HG03354 (cell line): Measurements from ENCODE around the gene PON2.
A peak's percentile ranks its signal among the peaks of the same experiment; 100 is the strongest.

ENCODE experiments used
- ATAC-seq: cut with Tn5 transposase; IDR thresholded peaks from one replicate; pipeline ENCODE4 v1.9.1; 2021; ENCODE audit warnings: mild to moderate bottlenecking; ENCODE audit not compliant: unreplicated experiment, poor library complexity, severe bottlenecking

Gene PON2

GRCh38 chr7:95454438-95455045 lies 19.7 kb upstream of the PON2 start:
- ATAC-seq: peak; percentile 78

GRCh38 chr7:95446618-95447017 lies 11.8 kb upstream of the PON2 start:
- ATAC-seq: no peak

GRCh38 chr7:95444796-95445195 lies 10.0 kb upstream of the PON2 start:
- ATAC-seq: no peak

GRCh38 chr7:95441042-95441823 lies 6.4 kb upstream of the PON2 start:
- peak; percentile 54 for ATAC-seq

GRCh38 chr7:95440394-95441038 lies 5.7 kb upstream of the PON2 start:
- ATAC-seq: no peak

- no peak for ATAC-seq
Measured at GRCh38 chr7:95436407-95436806, 1.6 kb upstream of the PON2 start.

GRCh38 chr7:95435422-95435780 lies 573 bp upstream of the PON2 start:
- ATAC-seq: no peak

GRCh38 chr7:95433952-95434556 lies 774 bp downstream of the PON2 start:
- ATAC-seq: no peak

GRCh38 chr7:95433129-95433528 lies 1.7 kb downstream of the PON2 start:
- ATAC-seq: no peak

- ATAC-seq: no peak
Measured at GRCh38 chr7:95432606-95433005, 2.2 kb downstream of the PON2 start.

GRCh38 chr7:95430864-95431263 lies 4.0 kb downstream of the PON2 start:
- ATAC-seq: no peak

GRCh38 chr7:95429241-95429990 lies 5.4 kb downstream of the PON2 start:
- no peak for ATAC-seq

- no peak for ATAC-seq
Measured at GRCh38 chr7:95427914-95428516, 6.8 kb downstream of the PON2 start.

GRCh38 chr7:95427166-95427565 lies 7.7 kb downstream of the PON2 start:
- ATAC-seq: no peak

GRCh38 chr7:95425694-95426093 lies 9.1 kb downstream of the PON2 start:
- no peak for ATAC-seq

GRCh38 chr7:95424716-95425115 lies 10.1 kb downstream of the PON2 start:
- ATAC-seq: no peak

- no peak for ATAC-seq
Measured at GRCh38 chr7:95421847-95422444, 12.9 kb downstream of the PON2 start.

- ATAC-seq: no peak
Measured at GRCh38 chr7:95421000-95421846, 13.6 kb downstream of the PON2 start.
